Measurements from ENCODE around the gene ZNF385A. TPM values are rescaled to one million over a fixed set of nuclear protein-coding genes. Genes with fewer than 3 reads are reported as not detected.

Gene ZNF385A
- total and polyA plus RNA-seq, 2 of the 4 experiments (the other 2 are of a cell fraction), result 0.36 to 2.5 TPM

GRCh38 chr12:54352891-54353874 lies 31.4 kb downstream of the ZNF385A start:
- peaks cover 0 to 8% of the 10 kb centered on the region in 2 experiments; a peak in 2 of 4 replicates for H3K79me1 ChIP-seq (ENCODE audit: low read depth in 1 of 2, low read length in 2 of 2)
- ChIA-PET POLR2A (ENCODE audit: unreplicated experiment) (interaction anchor here (0.5 kb wide), 1 partner anchor 28 kb away, joined by 3 read pairs; the partner anchor contains the start of gene COPZ1), CTCF (interaction anchor here (0.6 to 0.9 kb wide), 3 partner anchors 16 to 152 kb away, joined by 3 to 4 read pairs (median 3); partner anchors contain the start of gene ZNF385A)
- WGBS, 2 experiments (ENCODE audit: extremely low coverage in 2 of 2, insufficient read length in 1 of 2), result no CpG with 5 or more reads among the region's 1 CpG
- H2BK120ac ChIP-seq (ENCODE audit: low read depth, low read length), result no peak overlapping the region
- H4K8ac ChIP-seq (ENCODE audit: low read depth in 2 of 2, low read length in 2 of 2), result peak overlapping the region in 1 of 2 experiments; percentile 62; a peak in 2 of 4 replicates
- no peak overlapping the region for H2BK15ac ChIP-seq (ENCODE audit: low read depth, low read length)
- peak overlapping the region; percentile 29; the same call in 1 of the 2 replicates for H3K56ac ChIP-seq (ENCODE audit: extremely low read depth, insufficient read depth, low read length)
- intact Hi-C loops (cut with micrococcal nuclease), result no loop called here
- peak overlapping the region; percentile 67 for H3K4ac ChIP-seq (ENCODE audit: low read depth, low read length)
- peak overlapping the region; percentile 45 for H2AFZ ChIP-seq (replicated peaks; ENCODE audit: low read length, poor library complexity)
- in situ Hi-C loops (cut with MboI; ENCODE audit: low sequenced_read_pairs), result no loop called here
- no peak overlapping the region for H3K4me3 ChIP-seq (ENCODE audit: insufficient read depth, low read depth, low read length)
- H3K4me2 ChIP-seq (ENCODE audit: low read depth, low read length), result peak overlapping the region; percentile 43; the same call in 1 of the 2 replicates
- peak overlapping the region; percentile 66; the same call in 1 of the 2 replicates for H3K27ac ChIP-seq (ENCODE audit: insufficient read depth, low read length)
- peaks cover 24% of the 10 kb centered on the region for H3K4me1 ChIP-seq (ENCODE audit: control insufficient read depth, insufficient read depth, low read length)
- BruUV-seq (replicated peaks), result no TSS peak
- peak overlapping the region; percentile 19 for H3K23ac ChIP-seq (ENCODE audit: low read depth, low read length)
- H2AK5ac ChIP-seq (ENCODE audit: low read depth, low read length), result peak overlapping the region; percentile 49; the same call in 1 of the 2 replicates
- peak overlapping the region; percentile 25; the same call in 1 of the 2 replicates for H4K5ac ChIP-seq (ENCODE audit: low read depth, low read length)
- no peak overlapping the region; the same call in 1 of the 2 replicates for H3K14ac ChIP-seq (replicated peaks; ENCODE audit: low read depth, low read length)
- peak; percentile 72 for DNase-seq
- H3K36me3 ChIP-seq (ENCODE audit: control insufficient read depth, insufficient read depth, low read length), result peaks cover 26% of the 10 kb centered on the region
- no peak overlapping the region for H3K9ac ChIP-seq (ENCODE audit: low read depth, low read length)
- dilution Hi-C loops (cut with HindIII; ENCODE audit: low sequenced_read_pairs, unreplicated experiment), result no loop called here
- peak overlapping the region; percentile 13; the same call in 1 of the 2 replicates for H3K18ac ChIP-seq (ENCODE audit: low read depth, low read length)
- H3K9me3 ChIP-seq (ENCODE audit: control insufficient read depth, insufficient read depth, low read length), result no peaks in the 10 kb centered on the region
- no peaks in the 10 kb centered on the region for H3K27me3 ChIP-seq (ENCODE audit: control insufficient read depth, insufficient read depth, low read length)
- no peaks in the 10 kb centered on the region for H4K20me1 ChIP-seq (ENCODE audit: insufficient read depth, low read length)
- peak overlapping the region; percentile 56 for H2AK9ac ChIP-seq (replicated peaks; ENCODE audit: low read depth, low read length, poor library complexity)
- peaks cover 15% of the 10 kb centered on the region; the same call in 1 of the 2 replicates for H3K9me1 ChIP-seq (ENCODE audit: insufficient read depth, low read length)
- ATAC-seq (ENCODE audit: low read depth), result peak; percentile 73
- H4K91ac ChIP-seq (ENCODE audit: insufficient read depth, low read depth, low read length), result 0 out of 2 replicates have a peak overlapping the region, but pooled peaks have one; percentile 4
- peak overlapping the region; percentile 21; the same call in 1 of the 2 replicates for H2BK20ac ChIP-seq (ENCODE audit: low read depth, low read length)
- peak overlapping the region; percentile 15 for H2BK5ac ChIP-seq (ENCODE audit: low read depth, low read length, poor library complexity, severe bottlenecking)
- TF ChIP-seq FOS (IDR thresholded peaks at IDR 0.05; ENCODE audit: low read depth, low read length) (no peak), CHD1 (IDR thresholded peaks at IDR 0.05; ENCODE audit: low read depth, low read length) (no peak), BHLHE40 (IDR thresholded peaks at IDR 0.05; ENCODE audit: low read depth, low read length) (no peak), MAFK (IDR thresholded peaks at IDR 0.05; ENCODE audit: low read depth, low read length) (no peak), RFX5 (IDR thresholded peaks at IDR 0.05; ENCODE audit: low read depth, low read length) (no peak), USF2 (IDR thresholded peaks at IDR 0.05; ENCODE audit: low read depth, low read length) (no peak), MAZ (IDR thresholded peaks at IDR 0.05; ENCODE audit: borderline replicate concordance, low read depth, low read length) (no peak; the same call in 1 of the 2 replicates), SMC3 (IDR thresholded peaks at IDR 0.05; ENCODE audit: low read depth, low read length) (no peak), POLR2A (IDR thresholded peaks at IDR 0.05; ENCODE audit: low read depth, low read length) (no peak), NFE2L2 (IDR thresholded peaks at IDR 0.05; ENCODE audit: low read depth, low read length) (no peak), MXI1 (IDR thresholded peaks at IDR 0.05; ENCODE audit: borderline replicate concordance, low read depth, low read length) (no peak), CEBPB (IDR thresholded peaks at IDR 0.05; ENCODE audit: low read depth, low read length) (no peak), CTCF (conservative IDR thresholded peaks at IDR 0.05; ENCODE audit: low read depth, low read length) (no peak), RAD21 (IDR thresholded peaks at IDR 0.05; ENCODE audit: low read length) (no peak), RCOR1 (IDR thresholded peaks at IDR 0.05; ENCODE audit: insufficient replicate concordance, low read length) (no peak)
